HepG2 (cell line): ENCODE measurements around the gene TPRN. TPM values are rescaled to one million over a fixed set of nuclear protein-coding genes. Genes with fewer than 3 reads are reported as not detected.
A peak's percentile ranks its signal among the peaks of the same experiment; 100 is the strongest.

Experiments used
- ATAC-seq: fragments of 200-7000 bp; cut with Tn5 transposase; 3 replicates; pipeline ENCODE4 v1.9.1; 2020; ENCODE audit warnings: mild to moderate bottlenecking, moderate library complexity
- BruUV-seq: library from RNA; stranded (reverse); fragments of 400-500 nt; replicated peaks from 2 replicates; lab custom pipeline; 2021; lab: Mats Ljungman, UMichigan
- CTCF ChIA-PET: fragments of 300-600 bp; formaldehyde crosslinking; extraction: SDS; loops from one replicate; lab custom pipeline; 2021; ENCODE audit warnings: low total read pairs, inconsistent platforms, low intra/inter-chr PET ratio; lab: Yijun Ruan, JAX
- POLR2A ChIA-PET: fragments of 350-600 bp; sonication (Branson Sonifier 250); formaldehyde crosslinking; loops from one replicate; lab custom pipeline; 2020; ENCODE audit warnings: antibody characterized with exemption, inconsistent platforms; lab: Yijun Ruan, JAX
- DNase-seq: peaks from one replicate; pipeline ENCODE4 v3.0.0-alpha.2; 2015; ENCODE audit warnings: low spot score
- FAIRE-seq: peaks from 3 replicates; lab custom pipeline; 2011; peaks lifted over from hg19 to GRCh38; lab: Jason Lieb, UNC
- H2AFZ ChIP-seq: one replicate; pipeline ENCODE4 v1.6.1; 2011; ENCODE audit warnings: low read length, inconsistent platforms
- H3K27ac ChIP-seq: fragments of 300-600 bp; 3 replicates; pipeline ENCODE4 v1.8.0; 2011; ENCODE audit warnings: mixed run types, mild to moderate bottlenecking, mixed read lengths, low read length, inconsistent platforms; ENCODE audit not compliant: insufficient read depth; ENCODE audit errors: extremely low read length
- H3K27me3 ChIP-seq, 2 experiments: fragments of 200-600 bp in 1 of 2; 2 replicates in 1 of 2; 3 replicates in 1 of 2; pipeline versions ENCODE4 v1.6.0 to v1.8.0; 2011; ENCODE audit warnings: low read length in 2 of 2, mild to moderate bottlenecking in 2 of 2, moderate library complexity in 2 of 2, inconsistent platforms in 1 of 2; ENCODE audit not compliant: insufficient read depth in 2 of 2, control insufficient read depth in 1 of 2
- H3K36me3 ChIP-seq, 2 experiments: fragments of 200-600 bp in 1 of 2; replicated peaks in 1 of 2; 2 replicates in 1 of 2; 3 replicates in 1 of 2; pipeline versions ENCODE4 v1.5.1 to v1.8.0; 2011; ENCODE audit warnings: low read length in 2 of 2, inconsistent platforms in 1 of 2; ENCODE audit not compliant: insufficient read depth in 2 of 2, control insufficient read depth in 1 of 2
- H3K4me1 ChIP-seq: 2 replicates; pipeline ENCODE4 v1.5.1; 2012; ENCODE audit warnings: low read length, inconsistent platforms; ENCODE audit not compliant: insufficient read depth
- H3K4me2 ChIP-seq: 2 replicates; pipeline ENCODE4 v1.6.0; 2011; ENCODE audit warnings: low read depth, low read length, inconsistent platforms
- H3K4me3 ChIP-seq, 3 experiments: fragments of 200-600 bp in 1 of 3; sonication (generic), shearing (Covaris generic) in 1 of 3; replicated peaks in 1 of 3; 2 replicates each; pipeline ENCODE4 v1.5.1; 2011 to 2016; ENCODE audit warnings: low read length in 3 of 3, inconsistent platforms in 2 of 3, low read depth in 2 of 3, mild to moderate bottlenecking in 2 of 3, control low read depth in 1 of 3, mixed read lengths in 1 of 3; ENCODE audit not compliant: insufficient read depth in 1 of 3
- H3K79me2 ChIP-seq: one replicate; pipeline ENCODE4 v1.6.1; 2011; ENCODE audit warnings: low read length, inconsistent platforms; ENCODE audit not compliant: insufficient read depth
- H3K9ac ChIP-seq: 2 replicates; pipeline ENCODE4 v1.6.0; 2011; ENCODE audit warnings: mild to moderate bottlenecking, low read depth, low read length, inconsistent platforms; ENCODE audit not compliant: insufficient read depth
- H3K9me3 ChIP-seq: 2 replicates; pipeline ENCODE4 v1.5.1; 2012; ENCODE audit warnings: mild to moderate bottlenecking, low read length
- H4K20me1 ChIP-seq: 2 replicates; pipeline ENCODE4 v1.6.0; 2011; ENCODE audit warnings: inconsistent platforms, mild to moderate bottlenecking, low read length, moderate library complexity; ENCODE audit not compliant: insufficient read depth
- CTCF ChIP-seq: sonication (generic); formaldehyde crosslinking; IDR thresholded peaks from 2 replicates; pipeline ENCODE4 v1.5.0; 2020; ENCODE audit warnings: mild to moderate bottlenecking, missing genetic modification reagents, moderate library complexity
- ELF1 ChIP-seq: sonication (generic); formaldehyde crosslinking; IDR thresholded peaks from 2 replicates; pipeline ENCODE4 v1.4.0; 2020; ENCODE audit warnings: missing genetic modification reagents
- HHEX ChIP-seq: IDR thresholded peaks from 2 replicates; pipeline ENCODE4 v1.6.1; 2016; ENCODE audit warnings: control low read depth
- HMGXB3 ChIP-seq: sonication (generic); formaldehyde crosslinking; IDR thresholded peaks from 2 replicates; pipeline ENCODE4 v1.4.0; 2020; ENCODE audit warnings: missing genetic modification reagents, borderline replicate concordance
- KDM2A ChIP-seq: sonication (generic); formaldehyde crosslinking; IDR thresholded peaks from 2 replicates; pipeline ENCODE4 v1.4.0; 2020; ENCODE audit warnings: low read depth, missing genetic modification reagents, borderline replicate concordance
- SIX1 ChIP-seq: sonication (generic); formaldehyde crosslinking; IDR thresholded peaks from 2 replicates; pipeline ENCODE4 v1.4.0; 2020; ENCODE audit warnings: missing genetic modification reagents, borderline replicate concordance
- STAG1 ChIP-seq: sonication (generic); formaldehyde crosslinking; IDR thresholded peaks from 2 replicates; pipeline ENCODE4 v1.4.0; 2020; ENCODE audit warnings: missing genetic modification reagents
- ZNF142 ChIP-seq: sonication (generic); formaldehyde crosslinking; IDR thresholded peaks from 2 replicates; pipeline ENCODE4 v1.4.0; 2020; ENCODE audit warnings: missing genetic modification reagents
- ZNF547 ChIP-seq: sonication (generic); formaldehyde crosslinking; IDR thresholded peaks from 2 replicates; pipeline ENCODE4 v1.5.1; 2020; ENCODE audit warnings: mild to moderate bottlenecking, missing genetic modification reagents
- WGBS: methylation state at CpG from one replicate; pipeline ENCODE4 v1.1.6; 2017; ENCODE audit warnings: low lambda C conversion rate; 5-methylcytosine and 5-hydroxymethylcytosine counted together
- in situ Hi-C: cut with HindIII; loops from 2 replicates; pipeline ENCODE4 v1.10.0; 2017; ENCODE audit warnings: low pct_unique_long_range_greater_than_20kb; ENCODE audit not compliant: extremely low pct_ligation_motif_present
- intact Hi-C: fragments of 100-400 bp; cut with micrococcal nuclease; formaldehyde crosslinking; loops from one replicate; pipeline ENCODE4 v1.10.0; 2022; ENCODE audit not compliant: unreplicated experiment
- polyA plus RNA-seq, 8 experiments: library from polyadenylated mRNA; depleted of rRNA in 3 of 8; stranded (reverse) in 7 of 8; unstranded in 1 of 8; fragments of >200 nt; fragmentation: Illumina TruSeq in 4 of 8; extraction: Trizol in 4 of 8; gene quantifications; 2 replicates each; pipeline versions ENCODE4 v1.2.1 to v1.2.3, GENCODE V29; 2011 to 2016; ENCODE audit warnings: low read depth in 4 of 8, missing spikeins in 1 of 8, mixed read lengths in 1 of 8; ENCODE audit not compliant: insufficient read depth in 1 of 8
- total RNA-seq, 5 experiments: library from RNA; depleted of rRNA; stranded (reverse); fragments of >200 nt; fragmentation: Illumina TruSeq; extraction: Trizol; gene quantifications; 2 replicates each; pipeline ENCODE4 v1.2.3, GENCODE V29; 2016; ENCODE audit warnings: low read depth in 1 of 5

The TPRN gene
- total and polyA plus RNA-seq, 2 of the 13 experiments (the other 11 are each of a cell fraction or from before 2014, with no cell fraction given), result 10.1 to 19.2 TPM

- no peak for TF ChIP-seq HMGXB3
Measured at GRCh38 chr9:137163365-137163715, 37.2 kb downstream of the TPRN start (continued).

GRCh38 chr9:137162505-137163364, 37.8 kb downstream of the TPRN start:
- intact Hi-C loops (no loop called here), in situ Hi-C loops (no loop called here)
- no peak overlapping the region for H3K9ac ChIP-seq
- no peaks in the 10 kb centered on the region for H3K36me3 ChIP-seq
- BruUV-seq, result no TSS peak
- ChIA-PET POLR2A (interaction anchor here (0.7 to 1.3 kb wide), 5 partner anchors 12 to 74 kb away, joined by 3 to 9 read pairs (median 5); partner anchors contain the start of genes ANAPC2, SSNA1 and TPRN), CTCF (interaction anchor here (0.8 to 1.1 kb wide), 2 partner anchors 65 to 73 kb away, joined by 3 read pairs; no protein-coding TSS in a partner anchor)
- H3K4me3 ChIP-seq, result peak overlapping the region; percentile 34 to 62 (median 47); a peak in 4 of 6 replicates
- no peak overlapping the region for H3K27ac ChIP-seq
- H2AFZ ChIP-seq, result no peak overlapping the region
- H3K79me2 ChIP-seq, result no peaks in the 10 kb centered on the region
- DNase-seq, result no peak
- H4K20me1 ChIP-seq, result no peaks in the 10 kb centered on the region
- peak overlapping the region; percentile 63 for H3K4me2 ChIP-seq
- no peaks in the 10 kb centered on the region for H3K9me3 ChIP-seq
- FAIRE-seq, result no peak
- ATAC-seq, result peak; percentile 67
- H3K27me3 ChIP-seq, result peaks cover 24 to 91% of the 10 kb centered on the region in 2 experiments; a peak in 4 of 5 replicates
- WGBS, result 51% methylated on average over 12 of the region's 74 CpGs
- H3K4me1 ChIP-seq, result no peaks in the 10 kb centered on the region
- TF ChIP-seq CTCF (CRISPR knock-in tag) (peak; percentile 64), ZNF547 (CRISPR knock-in tag) (0 out of 2 replicates have a peak, but pooled peaks have one; percentile 65), HHEX (CRISPR knock-in tag) (no peak), STAG1 (CRISPR knock-in tag) (peak; percentile 49), ELF1 (CRISPR knock-in tag) (no peak), ZNF142 (CRISPR knock-in tag) (no peak), SIX1 (CRISPR knock-in tag) (no peak), KDM2A (CRISPR knock-in tag) (0 out of 2 replicates have a peak, but pooled peaks have one; percentile 25)
